GM21390 (cell line): ENCODE results near the gene OR11L1.

Experiments
- ATAC-seq: cut with Tn5 transposase; IDR thresholded peaks from one replicate; pipeline ENCODE4 v1.9.1; 2021; ENCODE audit not compliant: unreplicated experiment

OR11L1 gene

GRCh38 chr1:247841796-247842195 is at the start of gene OR11L1:
Gene OR11L1, minus strand, starts transcription at chr1:247841896. Its CDS starts 0 bp downstream, at chr1:247841896.
- no peak for ATAC-seq

GRCh38 chr1:247884797-247885413 is 43.2 kb upstream of the OR11L1 start:
- ATAC-seq: no peak

GRCh38 chr1:247883346-247883745 is 41.6 kb upstream of the OR11L1 start:
- no peak for ATAC-seq

GRCh38 chr1:247865416-247865815 is 23.7 kb upstream of the OR11L1 start:
- ATAC-seq: no peak

GRCh38 chr1:247864644-247865043 is 22.9 kb upstream of the OR11L1 start:
- ATAC-seq: no peak

- no peak for ATAC-seq
Measured at GRCh38 chr1:247862756-247863155, 21.1 kb upstream of the OR11L1 start.

- no peak for ATAC-seq
Measured at GRCh38 chr1:247857985-247858619, 16.4 kb upstream of the OR11L1 start.

GRCh38 chr1:247857069-247857984 is 15.6 kb upstream of the OR11L1 start, which contains the start of gene TRIM58:
Gene TRIM58, plus strand, starts transcription at chr1:247857187. Its CDS starts 60 bp downstream, at chr1:247857247.
- peak; percentile 45 for ATAC-seq

GRCh38 chr1:247855911-247856310 is 14.2 kb upstream of the OR11L1 start:
- ATAC-seq: no peak

GRCh38 chr1:247854899-247855545 is 13.3 kb upstream of the OR11L1 start:
- no peak for ATAC-seq

- ATAC-seq: no peak
Measured at GRCh38 chr1:247849616-247850015, 7.9 kb upstream of the OR11L1 start.

GRCh38 chr1:247848346-247848745 is 6.7 kb upstream of the OR11L1 start:
- ATAC-seq: no peak

- no peak for ATAC-seq
Measured at GRCh38 chr1:247845693-247846017, 4.0 kb upstream of the OR11L1 start.

GRCh38 chr1:247845011-247845692 is 3.5 kb upstream of the OR11L1 start:
- ATAC-seq: no peak

- ATAC-seq: no peak
Measured at GRCh38 chr1:247843411-247843810, 1.7 kb upstream of the OR11L1 start.

- no peak for ATAC-seq
Measured at GRCh38 chr1:247840818-247841217, 878 bp downstream of the OR11L1 start.

GRCh38 chr1:247833601-247834000 is 8.1 kb downstream of the OR11L1 start:
- ATAC-seq: no peak

- ATAC-seq: no peak
Measured at GRCh38 chr1:247829656-247830055, 12.0 kb downstream of the OR11L1 start.

GRCh38 chr1:247825362-247825761 is 16.3 kb downstream of the OR11L1 start:
- no peak for ATAC-seq

GRCh38 chr1:247824023-247824422 is 17.7 kb downstream of the OR11L1 start, which contains the start of gene OR14A16:
Gene OR14A16, minus strand, starts transcription at chr1:247824119. Its CDS starts 8,390 bp downstream, at chr1:247815729.
- no peak for ATAC-seq

- no peak for ATAC-seq
Measured at GRCh38 chr1:247822060-247822459, 19.6 kb downstream of the OR11L1 start.
